NCI-H82 treated with DMSO at 0.1 percent for 48 hours (cell line): ENCODE measurements around the gene CAMK1G.
A peak's percentile ranks its signal among the peaks of the same experiment; 100 is the strongest.

ENCODE experiments used
- DNase-seq: peaks from one replicate; lab custom pipeline; 2025; ENCODE audit not compliant: unreplicated experiment; lab: John Stamatoyannopoulos, UW

Gene CAMK1G

GRCh38 chr1:209633335-209633997, 50.0 kb downstream of the CAMK1G start:
- DNase-seq = no peak

- no peak for DNase-seq
Measured at GRCh38 chr1:209634005-209634737, 50.7 kb downstream of the CAMK1G start.

GRCh38 chr1:209635850-209636249, 52.3 kb downstream of the CAMK1G start:
- no peak for DNase-seq

GRCh38 chr1:209641832-209642172, 58.3 kb downstream of the CAMK1G start:
- no peak for DNase-seq

GRCh38 chr1:209642816-209643215, 59.3 kb downstream of the CAMK1G start:
- no peak for DNase-seq

GRCh38 chr1:209643285-209644020, 59.9 kb downstream of the CAMK1G start:
- no peak for DNase-seq

- DNase-seq = peak; percentile 85
Measured at GRCh38 chr1:209645574-209646452, 62.3 kb downstream of the CAMK1G start.

GRCh38 chr1:209646558-209646957, 63.0 kb downstream of the CAMK1G start:
- no peak for DNase-seq

- no peak for DNase-seq
Measured at GRCh38 chr1:209647156-209647555, 63.6 kb downstream of the CAMK1G start.

GRCh38 chr1:209648346-209648745, 64.8 kb downstream of the CAMK1G start:
- DNase-seq = no peak

GRCh38 chr1:209648931-209649776, 65.6 kb downstream of the CAMK1G start:
- no peak for DNase-seq

GRCh38 chr1:209650454-209650853, 66.9 kb downstream of the CAMK1G start:
- no peak for DNase-seq

- no peak for DNase-seq
Measured at GRCh38 chr1:209651138-209651587, 67.6 kb downstream of the CAMK1G start.

- DNase-seq = no peak
Measured at GRCh38 chr1:209652121-209652735, 68.7 kb downstream of the CAMK1G start, which contains the start of gene LAMB3. Gene LAMB3, minus strand, starts transcription at chr1:209652425. Its CDS starts 1,481 bp downstream, at chr1:209650944.

GRCh38 chr1:209652873-209653401, 69.4 kb downstream of the CAMK1G start:
- DNase-seq = no peak

- no peak for DNase-seq
Measured at GRCh38 chr1:209653915-209654351, 70.4 kb downstream of the CAMK1G start.

GRCh38 chr1:209655411-209656231, 72.1 kb downstream of the CAMK1G start:
- no peak for DNase-seq

GRCh38 chr1:209657140-209657879, 73.8 kb downstream of the CAMK1G start:
- DNase-seq = no peak
